Tibial artery (tissue), 4 donors: ENCODE measurements around the gene CCDC60.

ENCODE experiments used
- DNase-seq, 2 donors: peaks; one replicate each; pipeline ENCODE4 v3.0.0-alpha.2; 2019
- H3K27ac ChIP-seq, 2 donors: fragments of 200-600 bp; sonication (generic) in 1 of 2; 1 replicate in 1 of 2; 2 replicates in 1 of 2; pipeline ENCODE4 v1.5.1; 2018 to 2019; ENCODE audit warnings: mild to moderate bottlenecking in 1 of 2
- H3K27me3 ChIP-seq, 2 donors: fragments of 200-600 bp; sonication (generic) in 1 of 2; one replicate each; pipeline versions ENCODE4 v1.5.1 to v1.6.0; 2016 to 2019
- H3K36me3 ChIP-seq, 3 donors: fragments of 200-600 bp; sonication (generic) in 2 of 3; one replicate each; pipeline ENCODE4 v1.5.1; 2016 to 2019; ENCODE audit warnings: mild to moderate bottlenecking in 2 of 3
- H3K4me1 ChIP-seq, 4 donors: fragments of 200-600 bp; sonication (generic) in 2 of 4; 1 replicate in 3 of 4; 2 replicates in 1 of 4; pipeline ENCODE4 v1.5.1; 2016 to 2019
- H3K4me3 ChIP-seq, 2 donors: fragments of 200-600 bp; sonication (generic) in 1 of 2; 1 replicate in 1 of 2; 2 replicates in 1 of 2; pipeline ENCODE4 v1.5.1; 2018 to 2019; ENCODE audit warnings: mild to moderate bottlenecking in 2 of 2
- H3K9me3 ChIP-seq, 3 donors: fragments of 200-600 bp; sonication (generic) in 1 of 3; one replicate each; pipeline ENCODE4 v1.5.1; 2016 to 2019
- intact Hi-C: fragments of 100-400 bp; cut with DNase I; formaldehyde crosslinking; loops from one replicate; pipeline ENCODE4 v1.15.0; 2023; ENCODE audit warnings: low total_unique reads
- TF ChIP-seq, protein P1 (sequence below), 2 experiments: fragments of 200-600 bp in 1 of 2; fragments of 450-650 bp in 1 of 2; IDR thresholded peaks; one replicate each; pipeline ENCODE4 v1.5.1; 2017 to 2019; ENCODE audit warnings: antibody characterized with exemption in 2 of 2, mild to moderate bottlenecking in 1 of 2, moderate library complexity in 1 of 2

CCDC60 gene

DNA sequence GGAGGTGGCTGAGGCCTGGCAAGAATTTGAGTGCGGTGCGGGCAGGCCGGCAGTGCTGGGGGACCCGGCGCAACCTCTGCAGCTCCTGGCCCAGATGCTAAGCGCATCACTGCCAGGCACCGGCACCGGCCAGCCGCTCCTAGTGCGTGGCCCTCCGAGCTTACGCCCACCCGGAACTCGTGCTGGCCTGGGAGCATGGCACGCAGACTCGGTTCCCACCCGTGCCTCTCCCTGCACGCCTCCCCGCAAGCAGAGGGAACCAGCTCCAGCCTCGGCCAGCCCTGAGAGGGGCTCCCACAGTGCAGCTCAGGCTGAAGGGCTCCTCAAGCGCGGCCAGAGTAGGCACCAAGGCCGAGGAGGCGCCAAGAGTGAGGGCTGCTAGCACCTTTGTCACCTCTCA is 63.7 kb downstream of the CCDC60 start:
- intact Hi-C loops: no loop called here
- no peak overlapping the region for H3K27ac ChIP-seq
- TF ChIP-seq, protein P1, sequence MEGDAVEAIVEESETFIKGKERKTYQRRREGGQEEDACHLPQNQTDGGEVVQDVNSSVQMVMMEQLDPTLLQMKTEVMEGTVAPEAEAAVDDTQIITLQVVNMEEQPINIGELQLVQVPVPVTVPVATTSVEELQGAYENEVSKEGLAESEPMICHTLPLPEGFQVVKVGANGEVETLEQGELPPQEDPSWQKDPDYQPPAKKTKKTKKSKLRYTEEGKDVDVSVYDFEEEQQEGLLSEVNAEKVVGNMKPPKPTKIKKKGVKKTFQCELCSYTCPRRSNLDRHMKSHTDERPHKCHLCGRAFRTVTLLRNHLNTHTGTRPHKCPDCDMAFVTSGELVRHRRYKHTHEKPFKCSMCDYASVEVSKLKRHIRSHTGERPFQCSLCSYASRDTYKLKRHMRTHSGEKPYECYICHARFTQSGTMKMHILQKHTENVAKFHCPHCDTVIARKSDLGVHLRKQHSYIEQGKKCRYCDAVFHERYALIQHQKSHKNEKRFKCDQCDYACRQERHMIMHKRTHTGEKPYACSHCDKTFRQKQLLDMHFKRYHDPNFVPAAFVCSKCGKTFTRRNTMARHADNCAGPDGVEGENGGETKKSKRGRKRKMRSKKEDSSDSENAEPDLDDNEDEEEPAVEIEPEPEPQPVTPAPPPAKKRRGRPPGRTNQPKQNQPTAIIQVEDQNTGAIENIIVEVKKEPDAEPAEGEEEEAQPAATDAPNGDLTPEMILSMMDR (IDR thresholded peaks at IDR 0.05): no peak

DNA sequence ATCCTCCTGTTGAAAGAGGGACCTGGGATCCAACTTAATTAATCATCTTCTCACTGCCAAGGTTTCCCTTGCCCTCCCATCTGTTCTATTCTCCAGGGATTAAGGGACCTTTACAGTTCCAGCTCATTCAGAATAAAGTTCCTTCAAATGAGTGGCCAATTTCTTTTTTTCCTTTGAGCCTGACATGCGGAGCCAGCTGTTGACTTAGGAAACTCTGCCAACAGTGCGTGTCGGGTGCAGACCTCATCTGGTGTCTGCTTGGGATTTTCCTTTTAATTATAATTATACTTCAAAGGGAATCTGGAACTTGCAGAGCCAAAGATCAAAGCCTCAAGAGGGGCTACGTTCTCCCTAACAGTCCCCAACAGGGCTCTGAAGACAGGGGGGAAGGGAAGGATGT is 64.8 kb downstream of the CCDC60 start:
- H3K27me3 ChIP-seq: no peaks in the 10 kb centered on the region
- H3K27ac ChIP-seq: no peak overlapping the region
- no peaks in the 10 kb centered on the region for H3K36me3 ChIP-seq
- TF ChIP-seq, protein P1 (IDR thresholded peaks at IDR 0.05): no peak
- no peaks in the 10 kb centered on the region for H3K4me1 ChIP-seq
- DNase-seq: no peak
- H3K4me3 ChIP-seq: no peak overlapping the region
- intact Hi-C loops: no loop called here
- no peaks in the 10 kb centered on the region for H3K9me3 ChIP-seq

More for the DNA sequence above, 63.7 kb downstream of the CCDC60 start:
- H3K4me1 ChIP-seq: no peaks in the 10 kb centered on the region
- H3K9me3 ChIP-seq: no peaks in the 10 kb centered on the region
- no peaks in the 10 kb centered on the region for H3K27me3 ChIP-seq
- DNase-seq: no peak
- H3K36me3 ChIP-seq: no peaks in the 10 kb centered on the region
- no peak overlapping the region for H3K4me3 ChIP-seq

DNA sequence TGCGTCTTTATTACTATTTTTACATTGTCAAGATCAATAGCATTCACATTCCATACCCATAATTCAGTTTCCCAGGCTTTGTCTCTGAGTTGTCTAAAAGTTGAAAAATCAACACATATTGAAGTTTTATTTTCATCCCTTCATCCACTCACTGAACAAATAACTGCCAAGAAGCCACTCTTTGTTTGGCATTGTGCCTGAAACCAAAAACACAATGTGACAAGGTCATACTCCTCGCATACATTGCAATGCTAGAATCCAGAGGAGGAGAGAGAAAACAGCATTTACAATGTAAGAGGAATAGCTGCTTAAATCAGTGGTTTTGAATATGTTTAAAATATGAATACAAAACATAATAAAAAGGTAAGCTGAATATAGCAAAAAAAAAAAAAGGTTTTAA is 71.8 kb downstream of the CCDC60 start:
- Histone ChIP-seq H3K9me3 (no peaks in the 10 kb centered on the region), H3K4me1 (no peaks in the 10 kb centered on the region), H3K27me3 (peaks cover 0 to 7% of the 10 kb centered on the region in 2 donors), H3K36me3 (no peaks in the 10 kb centered on the region), H3K27ac (no peak overlapping the region), H3K4me3 (no peak overlapping the region)
- intact Hi-C loops: no loop called here
- TF ChIP-seq, protein P1 (IDR thresholded peaks at IDR 0.05): no peak
- DNase-seq: no peak

DNA sequence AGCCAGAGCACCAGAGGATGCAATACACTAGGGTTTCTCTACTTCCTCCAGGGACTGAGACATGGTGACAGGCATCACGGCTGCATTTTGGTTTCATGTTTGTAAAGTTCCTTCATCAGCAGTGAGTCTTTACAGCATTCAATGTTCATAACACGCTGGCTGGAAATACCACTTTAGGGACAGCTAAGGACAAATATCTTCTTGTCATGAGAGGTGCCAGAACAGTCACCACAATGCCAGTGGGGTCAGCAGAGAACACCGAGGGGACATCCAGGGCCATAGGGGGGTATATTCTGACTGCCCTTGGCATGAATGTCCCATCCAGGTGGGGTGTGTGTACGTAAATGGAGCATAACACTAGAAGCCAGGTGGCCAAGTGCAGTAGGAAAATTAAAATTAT is 72.3 kb downstream of the CCDC60 start:
- no peak overlapping the region for H3K27ac ChIP-seq

DNA sequence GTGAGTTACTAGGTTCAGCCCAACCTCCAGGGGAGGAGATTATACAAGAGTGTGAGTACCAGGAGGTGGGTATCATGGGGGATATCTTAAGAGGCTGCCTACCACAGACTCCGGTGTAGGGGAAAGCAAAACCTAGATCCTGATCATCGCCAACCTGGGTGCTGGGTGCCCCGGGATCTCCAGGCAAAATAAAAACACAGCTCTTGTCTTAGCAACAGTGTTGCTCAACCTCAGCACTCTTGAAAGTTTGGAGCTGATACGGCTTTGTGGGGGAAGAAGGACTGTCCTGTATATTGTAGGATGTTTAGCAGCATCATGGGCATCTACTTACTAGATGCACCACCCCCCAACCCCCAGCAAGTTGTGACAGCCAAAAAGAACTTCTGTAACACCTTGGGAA is 74.5 kb downstream of the CCDC60 start:
- intact Hi-C loops: no loop called here

More for the DNA sequence above, 72.3 kb downstream of the CCDC60 start:
- H3K27me3 ChIP-seq: peaks cover 0 to 12% of the 10 kb centered on the region in 2 donors
- no peaks in the 10 kb centered on the region for H3K36me3 ChIP-seq
- no peak overlapping the region for H3K4me3 ChIP-seq
- TF ChIP-seq, protein P1 (IDR thresholded peaks at IDR 0.05): no peak
- H3K9me3 ChIP-seq: no peaks in the 10 kb centered on the region
- intact Hi-C loops: no loop called here
- no peak for DNase-seq
- no peaks in the 10 kb centered on the region for H3K4me1 ChIP-seq

More for the DNA sequence above, 74.5 kb downstream of the CCDC60 start:
- no peak overlapping the region for H3K4me3 ChIP-seq
- no peak overlapping the region for H3K27ac ChIP-seq
- no peaks in the 10 kb centered on the region for H3K9me3 ChIP-seq
- TF ChIP-seq, protein P1 (IDR thresholded peaks at IDR 0.05): no peak
- no peaks in the 10 kb centered on the region for H3K36me3 ChIP-seq
- no peaks in the 10 kb centered on the region for H3K4me1 ChIP-seq
- peaks cover 0 to 18% of the 10 kb centered on the region in 2 donors for H3K27me3 ChIP-seq
- DNase-seq: no peak
